ENCODE data around the gene GP5.

DNA sequence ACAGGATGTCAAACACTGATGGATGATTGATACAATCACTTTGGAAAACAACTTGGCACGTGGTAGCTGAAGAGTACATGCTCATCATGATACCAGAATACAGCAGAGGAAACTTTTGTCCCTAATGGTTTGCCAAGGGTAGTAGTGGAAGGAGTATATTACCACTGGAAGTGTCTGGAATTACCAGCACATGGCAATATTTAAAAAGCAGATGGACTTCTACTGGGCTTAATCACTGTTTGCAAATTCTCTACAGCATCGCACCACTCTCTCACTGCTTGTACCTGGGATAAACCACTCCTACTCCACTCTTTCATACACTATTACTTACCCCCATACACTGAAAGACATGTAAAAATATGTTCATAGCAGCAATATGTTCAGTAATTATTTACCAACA lies 19.6 kb upstream of the GP5 start:
- TF ChIP-seq SPI1 (IDR thresholded peaks at IDR 0.05; ENCODE audit: borderline replicate concordance, low read depth): no peak
- no peak for TF ChIP-seq CTCF (IDR thresholded peaks at IDR 0.05; ENCODE audit: insufficient read depth, low read length)
- TF ChIP-seq POLR2AphosphoS5 (IDR thresholded peaks at IDR 0.05; ENCODE audit: low read depth): no peak
- TF ChIP-seq REST (IDR thresholded peaks at IDR 0.05; ENCODE audit: insufficient replicate concordance, low read depth): no peak

Measured in HL-60 (cell line).